GM19467 (cell line): ENCODE measurements around the gene XPNPEP2.

Experiments used
- ATAC-seq: cut with Tn5 transposase; IDR thresholded peaks from one replicate; pipeline ENCODE4 v1.9.1; 2021; ENCODE audit warnings: mild to moderate bottlenecking, moderate library complexity; ENCODE audit not compliant: unreplicated experiment

The XPNPEP2 gene

DNA sequence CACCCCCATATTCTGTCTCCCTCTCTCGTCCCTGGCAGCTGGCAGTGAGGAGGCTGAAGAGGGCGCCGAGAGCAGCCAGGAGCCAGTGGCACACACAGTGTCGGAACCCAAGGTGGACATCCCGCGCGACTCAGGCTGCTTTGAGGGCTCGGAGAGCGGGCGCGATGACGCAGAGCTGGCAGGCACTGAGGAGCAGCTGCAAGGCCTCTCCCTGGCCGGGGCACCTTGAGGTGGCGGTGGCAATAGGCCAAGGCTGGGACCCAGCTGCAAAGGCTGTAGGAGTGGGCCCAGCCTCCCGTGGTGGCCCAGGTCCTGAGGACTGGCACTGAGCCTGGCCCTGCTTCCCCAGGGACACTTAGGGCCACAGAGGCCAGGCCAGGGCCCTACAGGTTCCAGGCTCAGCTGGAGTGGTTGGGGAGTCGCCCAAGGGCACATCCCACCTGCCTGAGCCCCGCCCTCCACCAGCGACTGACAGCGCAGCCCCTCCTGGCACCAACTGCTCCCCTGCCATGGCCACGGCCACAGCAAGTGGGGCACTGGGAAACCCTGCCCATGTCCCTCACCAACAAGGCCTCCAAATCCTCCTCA is 54.9 kb downstream of the XPNPEP2 start:
- no peak for ATAC-seq

DNA sequence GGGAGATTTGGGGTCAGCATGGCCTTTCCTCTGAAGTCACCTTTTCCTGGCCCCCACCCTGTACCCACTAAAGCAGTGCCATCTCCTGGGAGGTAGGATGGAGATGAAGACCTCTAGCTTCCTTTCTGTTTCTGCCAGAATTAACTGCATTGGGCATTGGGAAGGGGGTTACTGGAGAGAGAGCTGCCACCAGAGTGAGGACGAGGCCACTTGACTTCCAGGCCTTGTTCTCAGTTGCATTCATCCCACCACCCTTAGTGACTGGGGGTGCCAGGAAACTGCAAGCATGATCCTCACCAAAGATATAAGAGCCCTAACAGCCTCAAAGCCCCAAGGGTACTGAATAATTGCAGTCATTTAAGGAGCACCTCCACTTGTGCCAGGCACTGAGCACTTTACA is 56.8 kb downstream of the XPNPEP2 start:
- no peak for ATAC-seq

DNA sequence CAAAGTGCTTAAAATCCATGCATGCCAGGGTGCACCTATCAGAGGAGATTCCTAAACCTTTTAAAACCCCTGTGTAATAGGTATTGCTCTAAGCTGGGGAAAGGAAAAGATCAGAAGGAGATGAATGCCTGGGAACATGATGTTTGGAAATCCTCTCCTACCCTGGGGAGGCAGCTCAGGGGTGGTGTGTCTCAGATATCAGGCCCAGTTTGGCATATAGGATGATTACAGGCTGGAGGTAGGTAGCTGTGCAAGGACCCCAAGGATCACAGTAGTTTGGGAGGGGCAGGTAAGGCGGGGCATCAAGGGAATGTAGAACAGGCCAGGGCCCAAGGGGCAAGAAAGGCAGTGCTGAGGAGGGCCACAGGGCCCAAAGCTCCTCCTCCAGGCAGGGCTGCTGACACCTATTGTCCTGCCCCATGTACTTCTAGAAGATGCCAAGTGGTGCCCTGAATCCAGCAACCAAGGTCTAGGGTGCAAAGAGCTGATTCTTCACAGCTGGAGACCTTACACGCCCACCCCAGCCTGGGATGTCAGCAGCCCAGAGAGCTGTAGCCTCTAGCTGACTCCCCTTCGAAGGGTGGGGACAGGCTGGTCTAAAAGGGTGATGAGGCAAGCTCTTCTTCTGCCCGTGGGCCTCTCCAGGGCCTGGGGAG is 58.6 kb downstream of the XPNPEP2 start:
- ATAC-seq, result no peak

DNA sequence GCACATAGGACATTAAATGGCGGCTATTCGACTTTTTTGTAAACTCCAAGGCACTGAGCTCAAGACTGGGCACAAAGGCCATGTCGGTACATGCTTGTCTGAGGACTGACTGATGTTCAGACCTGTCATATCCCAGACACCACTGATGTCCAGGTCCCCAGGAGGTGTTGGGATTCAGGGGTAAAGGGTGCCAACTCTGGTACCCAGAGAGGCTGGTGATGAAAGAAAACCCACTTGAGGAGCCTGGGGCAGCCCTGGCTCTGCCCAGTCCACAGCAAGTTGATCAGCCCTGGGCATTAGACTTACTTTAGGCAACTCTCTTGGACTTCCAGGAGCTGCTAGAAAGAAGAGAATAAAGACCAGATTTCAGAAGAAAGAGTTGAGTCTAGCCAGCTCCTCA is 59.7 kb downstream of the XPNPEP2 start:
- no peak for ATAC-seq

DNA sequence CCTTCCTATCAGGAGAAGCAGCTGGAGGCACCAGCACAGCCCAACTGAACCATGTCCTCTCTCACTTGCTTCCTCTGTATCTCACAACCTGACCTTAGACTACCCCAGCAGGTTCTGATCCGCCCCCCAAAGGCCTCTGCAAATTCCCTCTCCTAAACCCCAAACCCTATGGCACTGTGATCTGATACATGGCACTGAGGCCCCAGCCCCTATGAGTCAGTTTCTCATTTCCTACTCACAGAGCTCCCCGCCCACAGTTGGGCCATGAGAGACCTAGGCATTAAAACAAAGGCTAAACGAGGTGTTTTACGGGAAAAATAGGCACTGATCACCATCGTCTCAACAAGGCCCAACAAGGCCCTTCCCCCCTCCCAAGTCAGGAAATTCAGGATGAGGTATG is 60.1 kb downstream of the XPNPEP2 start:
- ATAC-seq, result no peak

DNA sequence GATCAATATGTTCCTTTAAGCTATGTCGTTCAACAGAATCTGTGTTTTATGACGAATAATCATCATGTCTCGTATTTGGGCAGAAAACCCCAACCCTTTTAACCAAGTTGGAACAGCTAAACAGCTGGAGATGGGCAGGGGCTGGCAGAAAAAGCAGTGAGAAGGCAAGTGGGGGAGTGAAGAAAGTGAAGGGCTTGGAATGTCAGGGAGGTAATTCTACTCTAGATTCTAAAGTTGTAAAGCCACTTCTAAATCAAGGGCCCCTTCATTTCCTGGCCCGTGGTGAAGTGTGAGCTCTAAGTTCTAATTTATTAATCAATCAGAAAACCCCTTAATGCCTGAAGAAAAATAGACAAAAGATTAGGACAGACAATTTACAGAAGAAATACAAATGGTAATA is 61.4 kb downstream of the XPNPEP2 start:
- ATAC-seq, result no peak

DNA sequence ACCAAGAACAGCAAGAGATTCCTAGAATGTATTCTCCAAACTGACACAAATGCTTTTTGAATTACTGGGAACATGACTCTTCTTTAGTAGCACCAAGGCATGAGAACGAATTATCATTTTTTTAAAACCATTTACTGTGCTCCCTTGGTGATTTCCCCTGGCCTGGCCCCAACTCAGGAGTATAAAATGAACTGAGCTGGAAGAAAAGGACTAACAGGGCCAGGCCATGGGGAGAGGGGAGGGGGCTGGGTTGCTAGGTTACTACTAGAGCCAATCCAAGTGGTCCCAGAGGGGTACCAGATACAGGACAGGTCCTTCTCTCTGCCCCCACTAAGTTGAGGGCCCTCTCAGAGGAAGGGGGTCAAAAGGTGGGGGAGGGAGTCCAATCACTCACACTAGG is 64.1 kb downstream of the XPNPEP2 start:
- ATAC-seq, result no peak

DNA sequence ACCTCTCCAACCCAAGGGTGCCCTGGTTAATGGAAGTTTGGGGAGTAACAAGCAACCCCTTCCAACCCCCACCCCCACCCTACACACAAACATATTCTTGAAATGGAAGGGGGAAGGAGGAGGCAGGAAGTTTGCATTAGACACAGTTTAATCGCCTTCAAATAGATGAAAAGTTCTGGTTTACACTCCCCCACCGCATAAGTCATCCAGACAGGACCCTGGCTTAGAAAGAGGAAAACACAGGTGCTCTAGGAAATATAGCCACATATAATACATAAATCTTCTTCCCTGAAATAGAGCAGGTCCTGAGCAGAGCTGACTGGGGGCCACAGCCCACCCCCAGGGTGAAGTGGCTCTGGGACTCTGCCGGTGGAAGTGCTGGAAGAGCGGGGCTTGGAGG is 66.0 kb downstream of the XPNPEP2 start:
- no peak for ATAC-seq

DNA sequence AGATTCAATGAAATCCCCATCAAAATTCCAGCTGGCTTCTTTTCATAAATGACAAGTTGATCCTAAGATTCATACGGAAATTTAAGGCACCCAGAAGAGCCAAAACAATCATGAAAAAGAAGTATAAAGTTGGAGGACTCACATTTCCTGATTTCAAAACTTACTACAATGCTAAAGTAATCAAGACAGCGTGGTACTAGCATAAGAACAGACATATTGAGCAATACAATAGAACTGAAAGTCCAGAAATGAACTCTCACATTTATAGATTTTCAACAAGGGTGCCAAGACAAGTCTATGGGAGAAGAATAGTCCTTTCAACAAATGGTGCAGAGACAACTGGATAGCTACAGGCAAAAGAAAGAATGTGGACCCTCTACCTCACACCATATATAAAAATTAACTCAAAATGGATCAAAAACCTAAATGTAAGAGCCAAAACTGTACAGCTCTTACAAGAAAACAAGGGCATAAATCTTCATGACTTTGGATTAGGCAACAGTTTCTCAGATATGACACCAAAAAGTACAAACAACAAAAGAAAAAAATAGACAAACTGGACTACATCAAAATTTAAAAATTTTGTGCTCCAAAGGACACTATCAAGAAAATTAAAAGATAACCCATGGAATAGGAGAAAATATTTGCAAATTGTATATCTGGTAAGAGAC is 69.5 kb downstream of the XPNPEP2 start:
- no peak for ATAC-seq

DNA sequence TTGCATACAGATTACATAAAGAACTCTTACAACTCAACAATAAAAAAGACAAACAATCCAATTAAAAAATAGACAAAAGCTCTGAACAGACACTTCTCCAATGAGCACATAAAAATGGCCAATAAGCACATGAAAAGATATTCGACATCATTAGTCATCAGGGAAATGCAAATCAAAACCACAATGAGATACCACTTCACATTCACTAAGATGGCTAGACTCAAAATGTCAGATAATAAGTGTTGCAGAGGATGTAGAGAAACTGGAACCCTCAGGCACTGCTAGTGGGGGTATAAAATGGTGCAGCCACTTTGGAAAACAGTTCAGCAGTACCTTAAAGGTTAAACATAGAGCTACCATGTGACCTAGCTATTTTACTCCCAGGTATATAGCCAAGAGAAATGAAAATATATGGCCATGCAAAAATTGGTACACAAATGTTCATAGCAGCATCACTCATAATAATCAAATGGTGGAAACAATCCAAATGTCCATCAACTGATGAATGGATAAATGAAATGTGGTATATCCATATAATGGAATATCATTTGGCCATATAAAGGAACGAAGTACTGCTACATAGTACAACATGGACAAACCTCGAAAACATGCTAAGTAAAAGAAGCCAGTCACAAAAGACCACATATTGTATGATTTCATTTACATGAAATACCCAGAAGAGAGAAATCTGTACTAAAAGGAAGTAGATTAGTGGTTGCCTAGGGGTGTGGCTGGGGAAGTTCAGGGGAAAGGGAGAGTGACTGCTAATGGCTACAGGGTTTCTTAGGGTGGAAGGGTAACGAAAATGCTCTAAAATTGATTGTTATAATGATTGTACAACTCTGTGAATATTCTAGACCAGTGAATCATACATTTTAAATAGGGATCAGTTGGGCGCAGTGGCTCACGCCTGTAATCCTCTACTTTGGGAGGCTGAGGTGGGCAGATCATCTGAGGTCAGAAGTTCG is 70.3 kb downstream of the XPNPEP2 start:
- ATAC-seq, result no peak

DNA sequence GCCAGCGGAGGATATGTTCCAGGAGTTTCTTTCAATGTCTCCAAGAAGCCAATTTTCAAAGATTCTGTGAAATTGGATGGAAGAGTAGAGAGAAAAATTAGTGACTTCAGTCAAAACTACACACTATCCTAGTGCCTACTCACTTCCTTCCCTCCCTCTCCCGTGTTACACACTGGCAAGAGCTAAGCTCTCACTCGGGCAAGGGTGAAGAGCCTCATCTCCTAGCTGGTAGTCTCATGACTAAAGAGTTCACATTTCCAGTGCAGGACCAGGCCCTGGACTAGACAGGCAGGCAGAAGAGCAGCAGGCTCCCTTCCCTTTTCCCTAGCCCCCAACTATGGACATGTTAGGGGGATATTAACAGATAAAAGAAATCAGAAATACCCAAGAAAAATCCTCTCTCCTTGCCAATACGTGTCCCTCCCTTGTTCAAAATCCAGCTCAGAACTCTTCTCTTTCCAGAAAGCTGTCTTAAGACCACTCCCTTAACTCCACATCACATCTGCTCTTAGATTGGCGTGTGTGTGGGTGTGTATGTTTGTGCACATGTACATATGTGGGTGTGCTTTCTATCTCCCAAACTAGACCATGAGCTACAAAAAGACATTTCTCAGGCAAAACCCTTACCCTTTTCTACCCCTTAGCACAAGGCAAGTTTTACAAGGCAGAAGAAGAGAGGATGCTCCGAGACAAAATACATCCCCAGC is 75.0 kb downstream of the XPNPEP2 start:
- no peak for ATAC-seq

DNA sequence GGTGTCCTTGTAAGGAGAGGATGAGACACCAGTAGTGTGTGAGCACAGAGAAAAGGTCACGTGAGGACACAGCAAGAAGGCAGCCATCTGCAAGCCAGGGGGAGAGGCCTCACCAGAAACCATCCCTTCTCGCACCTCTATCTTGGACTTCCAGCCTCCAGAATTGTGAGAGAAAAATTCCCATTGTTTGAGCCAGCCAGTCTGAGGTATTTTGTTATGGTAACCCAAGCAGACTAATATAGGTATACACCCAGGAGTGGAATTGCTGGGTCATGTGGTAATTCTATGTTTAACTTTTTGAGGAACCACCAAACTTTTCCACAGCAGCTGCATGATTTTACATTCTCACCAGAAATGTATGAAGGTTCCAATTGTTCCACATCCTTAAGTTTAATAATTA is 79.3 kb downstream of the XPNPEP2 start:
- ATAC-seq, result no peak
